OCI-LY3 (cell line): Measurements from ENCODE around the gene VPS29.

ENCODE experiments used
- EZH2phosphoT487 ChIP-seq: fragments of 200-600 bp; shearing (Covaris generic); IDR thresholded peaks from 2 replicates; pipeline ENCODE4 v1.6.1; 2018; ENCODE audit warnings: antibody characterized with exemption, mixed run types, low read depth
- TF ChIP-seq, protein P1 (sequence below): fragments of 200-600, 300-600 bp; sonication (generic); IDR thresholded peaks from 2 replicates; pipeline ENCODE4 v1.5.1; 2014; ENCODE audit warnings: antibody characterized with exemption, low read length, low read depth

GRCh38 chr12:110503432-110503831, 1.5 kb upstream of the VPS29 start:
- TF ChIP-seq, protein P1, sequence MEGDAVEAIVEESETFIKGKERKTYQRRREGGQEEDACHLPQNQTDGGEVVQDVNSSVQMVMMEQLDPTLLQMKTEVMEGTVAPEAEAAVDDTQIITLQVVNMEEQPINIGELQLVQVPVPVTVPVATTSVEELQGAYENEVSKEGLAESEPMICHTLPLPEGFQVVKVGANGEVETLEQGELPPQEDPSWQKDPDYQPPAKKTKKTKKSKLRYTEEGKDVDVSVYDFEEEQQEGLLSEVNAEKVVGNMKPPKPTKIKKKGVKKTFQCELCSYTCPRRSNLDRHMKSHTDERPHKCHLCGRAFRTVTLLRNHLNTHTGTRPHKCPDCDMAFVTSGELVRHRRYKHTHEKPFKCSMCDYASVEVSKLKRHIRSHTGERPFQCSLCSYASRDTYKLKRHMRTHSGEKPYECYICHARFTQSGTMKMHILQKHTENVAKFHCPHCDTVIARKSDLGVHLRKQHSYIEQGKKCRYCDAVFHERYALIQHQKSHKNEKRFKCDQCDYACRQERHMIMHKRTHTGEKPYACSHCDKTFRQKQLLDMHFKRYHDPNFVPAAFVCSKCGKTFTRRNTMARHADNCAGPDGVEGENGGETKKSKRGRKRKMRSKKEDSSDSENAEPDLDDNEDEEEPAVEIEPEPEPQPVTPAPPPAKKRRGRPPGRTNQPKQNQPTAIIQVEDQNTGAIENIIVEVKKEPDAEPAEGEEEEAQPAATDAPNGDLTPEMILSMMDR: no peak
- no peak for TF ChIP-seq EZH2phosphoT487
